GM19043 (cell line): ENCODE results near the gene NOS3.
"Not testable (repeated sequence)": the region's sequence is repeated elsewhere in the genome, so short reads cannot be mapped to it uniquely, and the experiment has no call there.

Experiments used
- ATAC-seq: cut with Tn5 transposase; IDR thresholded peaks from one replicate; pipeline ENCODE4 v1.9.1; 2021; ENCODE audit warnings: low read depth; ENCODE audit not compliant: unreplicated experiment

The NOS3 gene

DNA sequence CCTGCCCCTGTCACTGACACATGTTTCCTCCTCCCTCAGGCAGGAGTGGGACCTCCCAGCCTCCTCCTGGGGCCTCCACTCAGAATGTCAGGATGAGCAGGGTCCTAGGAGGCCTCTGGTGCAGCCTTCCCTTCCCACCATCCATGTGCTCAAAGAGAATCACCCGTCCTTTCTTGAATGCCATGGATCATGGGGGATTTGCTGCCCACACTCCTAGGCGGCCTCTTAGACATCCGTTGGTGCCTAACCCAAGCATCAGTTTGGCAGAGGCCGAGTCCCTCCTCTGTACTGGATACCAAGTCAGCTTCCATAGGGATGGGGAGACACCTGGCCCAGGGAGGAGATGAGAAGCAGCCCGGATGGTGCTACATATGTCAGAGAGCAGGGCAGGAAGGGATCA is 7.0 kb downstream of the NOS3 start:
- no peak for ATAC-seq

DNA sequence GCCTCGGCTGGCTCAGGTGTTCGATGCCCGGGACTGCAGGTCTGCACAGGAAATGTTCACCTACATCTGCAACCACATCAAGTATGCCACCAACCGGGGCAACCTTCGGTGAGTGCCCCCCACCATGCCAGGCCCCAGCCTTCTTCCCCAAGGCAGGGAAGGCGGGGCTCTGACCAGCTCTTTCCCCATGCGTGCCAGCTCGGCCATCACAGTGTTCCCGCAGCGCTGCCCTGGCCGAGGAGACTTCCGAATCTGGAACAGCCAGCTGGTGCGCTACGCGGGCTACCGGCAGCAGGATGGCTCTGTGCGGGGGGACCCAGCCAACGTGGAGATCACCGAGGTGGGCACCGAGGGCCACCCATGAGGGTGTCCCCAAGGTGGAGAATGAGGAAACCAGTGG is 7.5 kb downstream of the NOS3 start:
- ATAC-seq: no peak

DNA sequence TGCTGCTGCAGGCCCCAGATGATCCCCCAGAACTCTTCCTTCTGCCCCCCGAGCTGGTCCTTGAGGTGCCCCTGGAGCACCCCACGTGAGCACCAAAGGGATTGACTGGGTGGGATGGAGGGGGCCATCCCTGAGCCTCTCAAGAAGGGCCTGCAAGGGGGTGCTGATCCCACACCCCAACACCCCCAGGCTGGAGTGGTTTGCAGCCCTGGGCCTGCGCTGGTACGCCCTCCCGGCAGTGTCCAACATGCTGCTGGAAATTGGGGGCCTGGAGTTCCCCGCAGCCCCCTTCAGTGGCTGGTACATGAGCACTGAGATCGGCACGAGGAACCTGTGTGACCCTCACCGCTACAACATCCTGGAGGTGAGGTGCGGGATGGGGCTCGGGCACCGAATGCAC is 8.2 kb downstream of the NOS3 start:
- no peak for ATAC-seq

DNA sequence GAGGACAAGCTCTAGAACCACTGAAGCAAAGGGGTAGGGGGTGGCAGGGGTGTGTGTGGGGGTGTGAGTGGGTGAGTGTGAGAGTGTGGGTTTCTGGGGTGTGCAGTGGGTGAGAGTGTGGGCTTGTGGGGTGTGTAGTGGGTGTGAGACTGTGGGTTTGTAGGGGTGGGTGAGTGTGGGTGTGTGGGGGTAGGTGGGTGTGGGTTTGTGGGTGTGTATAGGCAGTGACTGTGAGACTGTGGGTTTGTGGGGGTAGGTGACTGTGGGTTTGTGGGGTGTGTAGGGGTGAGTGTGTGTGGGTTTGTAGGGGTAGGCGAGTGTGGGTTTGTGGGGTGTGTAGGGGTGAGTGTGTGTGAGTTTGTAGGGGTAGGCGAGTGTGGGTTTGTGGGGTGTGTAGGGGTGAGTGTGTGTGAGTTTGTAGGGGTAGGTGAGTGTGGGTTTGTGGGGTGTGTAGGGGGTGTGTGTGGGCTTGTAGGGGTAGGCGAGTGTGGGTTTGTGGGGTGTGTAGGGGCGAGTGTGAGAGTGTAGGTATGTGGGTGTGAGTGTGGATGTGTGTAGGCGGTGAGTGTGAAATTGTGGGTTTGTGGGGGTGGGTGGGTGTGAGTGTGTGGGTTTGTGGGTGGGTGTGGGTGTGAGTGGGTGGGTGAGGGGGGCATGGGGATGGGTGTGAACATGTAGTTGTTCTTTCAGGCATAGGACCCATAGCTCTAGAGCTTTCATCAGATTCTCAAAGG is 8.8 kb downstream of the NOS3 start:
- no peak for ATAC-seq

DNA sequence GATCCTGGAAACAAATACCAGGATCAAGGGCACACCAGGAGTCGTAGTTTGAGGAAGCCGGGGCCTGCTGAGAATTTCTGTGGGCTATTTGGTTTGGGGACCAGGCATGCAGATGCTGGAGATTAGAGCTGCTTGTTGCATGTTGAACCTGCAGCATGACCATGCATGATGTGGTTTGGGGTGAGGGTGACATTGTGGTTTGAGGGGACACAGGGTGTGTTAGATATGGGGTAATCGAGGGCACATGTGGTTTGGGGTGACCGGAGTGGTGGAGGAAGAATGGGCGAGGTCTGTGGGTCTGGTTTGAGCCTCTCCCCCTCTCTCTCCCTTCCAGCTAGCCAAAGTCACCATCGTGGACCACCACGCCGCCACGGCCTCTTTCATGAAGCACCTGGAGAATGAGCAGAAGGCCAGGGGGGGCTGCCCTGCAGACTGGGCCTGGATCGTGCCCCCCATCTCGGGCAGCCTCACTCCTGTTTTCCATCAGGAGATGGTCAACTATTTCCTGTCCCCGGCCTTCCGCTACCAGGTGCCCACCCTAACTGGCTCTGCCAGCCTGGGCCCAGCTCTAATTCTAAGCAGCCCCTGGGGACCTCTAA is 10.2 kb downstream of the NOS3 start:
- ATAC-seq: no peak

DNA sequence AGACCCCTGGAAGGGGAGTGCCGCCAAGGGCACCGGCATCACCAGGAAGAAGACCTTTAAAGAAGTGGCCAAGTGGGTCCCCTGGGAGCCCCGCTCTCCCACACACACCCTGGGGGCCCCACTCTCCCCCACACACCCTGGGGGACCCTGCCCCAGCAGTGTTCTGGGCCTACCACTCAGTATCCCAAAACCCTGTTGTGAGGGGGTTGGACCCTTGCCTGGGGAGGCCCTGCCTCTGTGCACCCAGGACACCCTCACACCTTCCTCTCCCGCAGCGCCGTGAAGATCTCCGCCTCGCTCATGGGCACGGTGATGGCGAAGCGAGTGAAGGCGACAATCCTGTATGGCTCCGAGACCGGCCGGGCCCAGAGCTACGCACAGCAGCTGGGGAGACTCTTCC is 10.7 kb downstream of the NOS3 start:
- ATAC-seq: no peak

DNA sequence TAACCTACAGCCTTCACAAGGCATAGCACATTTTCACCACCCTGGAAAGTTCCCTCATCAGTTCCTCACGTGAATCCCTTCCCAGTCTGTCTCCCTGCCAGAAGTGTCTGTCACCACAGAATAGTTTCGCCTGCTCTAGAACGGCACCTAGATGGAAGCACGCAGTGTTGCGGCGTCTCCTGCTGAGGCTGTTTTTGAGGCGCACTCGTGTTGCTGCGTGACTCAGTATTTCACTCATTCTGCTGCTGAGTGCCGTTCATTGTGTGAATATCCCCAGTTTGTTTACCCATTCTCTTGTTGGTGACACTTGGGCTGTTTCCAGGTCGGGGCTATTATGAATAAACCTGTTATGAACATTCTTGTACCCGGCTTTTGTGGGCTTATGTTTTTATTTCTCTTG is 12.8 kb downstream of the NOS3 start:
- ATAC-seq: no peak

DNA sequence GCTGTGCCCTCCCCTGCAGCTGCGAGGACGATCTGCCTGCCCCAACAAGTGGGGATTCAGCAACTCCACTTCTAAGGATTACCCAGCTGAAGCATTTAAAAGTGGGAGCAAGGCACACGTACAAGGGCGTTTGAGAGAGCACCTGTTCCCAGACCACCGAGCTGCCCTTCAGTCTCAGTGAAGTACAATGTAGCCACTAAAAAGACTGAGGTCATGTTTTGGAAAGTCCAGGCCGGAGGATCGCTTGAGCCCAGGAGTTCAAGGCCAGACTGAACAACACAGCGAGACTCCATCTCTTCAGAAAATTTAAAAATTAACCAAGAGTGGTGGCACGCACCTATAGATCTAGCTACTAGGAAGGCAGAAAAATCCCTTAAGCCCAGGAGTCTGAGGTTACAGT is 14.7 kb downstream of the NOS3 start:
- no peak for ATAC-seq

DNA sequence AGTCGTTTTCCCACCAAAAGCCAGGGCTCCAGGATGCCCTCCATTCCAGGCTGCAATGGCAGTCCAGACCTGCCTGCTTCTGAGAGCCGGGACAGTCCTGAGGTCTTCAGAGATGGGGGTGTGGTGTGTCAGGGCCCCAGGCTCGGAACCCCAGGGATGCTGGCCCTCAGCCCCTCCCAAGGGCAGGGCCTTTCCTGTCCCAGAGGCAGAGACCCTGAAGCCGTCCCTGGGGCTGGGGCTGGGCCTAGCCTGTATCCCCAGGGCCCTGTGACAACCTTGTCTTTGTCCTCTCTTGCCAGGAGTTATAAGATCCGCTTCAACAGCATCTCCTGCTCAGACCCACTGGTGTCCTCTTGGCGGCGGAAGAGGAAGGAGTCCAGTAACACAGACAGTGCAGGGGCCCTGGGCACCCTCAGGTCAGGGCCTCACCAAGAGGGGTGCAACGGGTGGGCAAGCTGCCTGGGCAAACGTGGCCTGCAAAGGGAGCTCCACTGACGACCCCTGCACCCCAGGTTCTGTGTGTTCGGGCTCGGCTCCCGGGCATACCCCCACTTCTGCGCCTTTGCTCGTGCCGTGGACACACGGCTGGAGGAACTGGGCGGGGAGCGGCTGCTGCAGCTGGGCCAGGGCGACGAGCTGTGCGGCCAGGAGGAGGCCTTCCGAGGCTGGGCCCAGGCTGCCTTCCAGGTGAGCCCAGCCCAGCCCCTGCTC is 15.9 kb downstream of the NOS3 start:
- no peak for ATAC-seq

DNA sequence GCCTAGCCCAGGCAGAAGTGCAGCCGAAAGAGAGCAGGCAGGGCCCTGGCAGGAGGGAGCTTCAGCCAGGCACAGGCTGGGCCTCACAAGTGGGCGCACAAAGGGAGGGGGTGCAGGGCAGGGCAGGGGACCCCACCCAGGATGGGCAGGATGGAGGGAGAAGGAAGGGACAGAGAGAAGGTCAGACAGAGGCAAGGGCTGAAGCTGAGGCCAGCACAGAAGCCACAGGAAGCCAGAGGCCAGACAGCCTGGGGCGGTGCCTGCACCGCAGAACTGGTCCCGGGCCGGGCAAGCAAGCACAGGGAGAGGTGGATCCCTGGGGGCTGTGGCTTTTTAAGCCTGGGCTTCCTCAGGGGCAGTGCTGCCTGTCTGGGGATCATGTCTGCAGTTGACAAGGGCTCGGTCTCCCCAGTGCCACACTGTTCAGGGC is 16.7 kb downstream of the NOS3 start:
- ATAC-seq: no peak

DNA sequence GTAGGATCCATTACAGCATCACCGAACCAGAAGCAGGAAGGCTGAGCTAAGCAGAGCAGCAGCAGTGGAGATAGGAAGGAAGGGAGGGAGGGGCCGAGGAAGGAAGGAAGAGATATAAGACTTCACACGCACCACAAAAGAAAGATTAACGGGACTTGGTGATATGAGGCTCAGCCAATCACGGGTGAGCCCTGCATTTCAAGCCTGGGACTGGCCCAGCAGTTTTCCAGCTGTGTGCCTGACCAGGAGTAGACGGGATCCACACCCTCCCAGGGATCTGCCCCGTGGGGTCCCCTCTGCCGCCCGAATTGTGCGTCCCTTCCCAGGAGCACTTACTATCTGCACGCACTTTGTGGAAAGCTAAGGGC is 17.3 kb downstream of the NOS3 start:
- no peak for ATAC-seq

DNA sequence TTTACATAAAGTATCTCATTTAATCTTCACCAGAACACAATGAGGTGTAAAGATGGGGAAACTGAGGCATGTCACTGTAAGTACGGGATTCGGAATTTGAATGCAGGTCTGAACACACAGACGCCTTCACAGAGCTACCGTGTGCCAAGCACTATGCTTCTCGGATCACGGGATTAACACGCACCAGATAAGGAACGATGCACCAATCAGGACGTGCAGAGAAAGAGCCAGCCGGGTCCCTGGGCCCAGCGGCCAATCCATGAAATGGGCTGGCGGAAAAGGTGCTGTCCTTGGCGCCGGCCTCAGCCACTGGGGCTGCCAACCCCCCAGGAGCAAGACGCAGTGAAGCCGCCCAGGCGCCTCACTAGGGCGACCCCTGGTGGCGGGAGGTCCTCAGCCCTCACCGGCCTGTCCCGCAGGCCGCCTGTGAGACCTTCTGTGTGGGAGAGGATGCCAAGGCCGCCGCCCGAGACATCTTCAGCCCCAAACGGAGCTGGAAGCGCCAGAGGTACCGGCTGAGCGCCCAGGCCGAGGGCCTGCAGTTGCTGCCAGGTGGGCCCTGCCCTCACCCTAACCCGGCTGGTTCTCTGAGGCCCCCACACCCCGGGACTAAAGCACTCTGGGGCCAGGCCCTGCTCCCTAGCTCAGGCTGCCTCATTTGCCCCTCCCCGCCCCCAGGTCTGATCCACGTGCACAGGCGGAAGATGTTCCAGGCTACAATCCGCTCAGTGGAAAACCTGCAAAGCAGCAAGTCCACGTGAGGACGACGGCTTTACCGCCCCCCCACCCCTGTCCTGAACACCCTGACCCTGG is 17.9 kb downstream of the NOS3 start:
- ATAC-seq: peak; percentile 90

DNA sequence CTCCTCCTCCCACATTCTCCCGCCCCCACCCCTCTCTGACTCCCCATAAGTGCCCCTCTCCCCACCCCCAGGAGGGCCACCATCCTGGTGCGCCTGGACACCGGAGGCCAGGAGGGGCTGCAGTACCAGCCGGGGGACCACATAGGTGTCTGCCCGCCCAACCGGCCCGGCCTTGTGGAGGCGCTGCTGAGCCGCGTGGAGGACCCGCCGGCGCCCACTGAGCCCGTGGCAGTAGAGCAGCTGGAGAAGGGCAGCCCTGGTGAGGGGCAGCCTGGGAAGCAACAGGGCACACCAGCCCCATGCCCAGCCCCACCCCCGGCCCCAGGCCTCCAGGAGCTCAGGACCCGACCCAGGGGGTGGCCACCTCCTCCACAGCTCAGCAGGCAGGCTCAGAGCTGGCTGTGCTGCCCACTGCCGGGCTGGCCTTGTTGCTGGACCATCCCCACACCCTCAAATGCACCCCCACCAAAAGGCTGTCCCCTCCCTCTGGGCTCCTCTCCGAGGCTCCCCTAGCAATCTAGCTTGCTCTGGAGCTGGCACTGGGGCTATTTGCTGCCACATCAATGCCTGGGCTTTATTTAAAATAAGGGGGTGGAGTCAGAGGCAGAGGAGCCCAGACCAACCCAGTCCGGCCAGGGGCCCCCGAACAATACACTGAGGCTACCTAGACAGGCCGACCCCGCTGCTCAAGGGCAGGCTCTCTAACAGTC is 18.7 kb downstream of the NOS3 start:
- no peak for ATAC-seq

DNA sequence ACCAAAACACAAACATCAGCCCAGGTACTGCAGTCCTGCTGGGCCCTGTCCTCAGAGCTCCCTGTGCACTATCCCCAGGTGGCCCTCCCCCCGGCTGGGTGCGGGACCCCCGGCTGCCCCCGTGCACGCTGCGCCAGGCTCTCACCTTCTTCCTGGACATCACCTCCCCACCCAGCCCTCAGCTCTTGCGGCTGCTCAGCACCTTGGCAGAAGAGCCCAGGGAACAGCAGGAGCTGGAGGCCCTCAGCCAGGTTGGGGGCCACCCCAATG is 19.2 kb downstream of the NOS3 start:
- no peak for ATAC-seq

DNA sequence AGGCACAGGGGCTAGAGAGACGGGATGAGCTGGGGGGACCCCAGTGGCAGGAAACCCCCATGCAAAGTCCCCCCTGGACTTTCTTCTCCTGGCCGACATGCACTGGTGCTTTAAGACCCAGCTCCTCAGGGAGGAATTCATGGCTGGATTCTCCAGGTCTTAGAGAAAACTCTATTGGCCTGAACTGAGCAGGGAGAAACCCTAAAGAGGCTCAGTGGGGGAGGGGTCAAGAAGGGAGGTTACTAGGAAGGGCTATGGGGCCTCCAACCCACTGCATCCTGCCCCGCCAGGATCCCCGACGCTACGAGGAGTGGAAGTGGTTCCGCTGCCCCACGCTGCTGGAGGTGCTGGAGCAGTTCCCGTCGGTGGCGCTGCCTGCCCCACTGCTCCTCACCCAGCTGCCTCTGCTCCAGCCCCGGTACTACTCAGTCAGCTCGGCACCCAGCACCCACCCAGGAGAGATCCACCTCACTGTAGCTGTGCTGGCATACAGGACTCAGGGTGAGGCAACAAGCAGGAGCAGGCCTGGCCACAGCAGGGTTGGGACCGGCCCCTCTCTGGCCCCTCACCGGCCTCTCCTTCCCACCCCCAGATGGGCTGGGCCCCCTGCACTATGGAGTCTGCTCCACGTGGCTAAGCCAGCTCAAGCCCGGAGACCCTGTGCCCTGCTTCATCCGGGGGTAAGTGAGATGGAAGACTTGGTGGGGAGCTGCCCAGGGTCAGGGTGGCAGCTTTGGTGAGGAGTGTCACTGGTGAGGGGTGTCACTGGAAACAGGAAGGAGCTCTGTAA is 19.7 kb downstream of the NOS3 start:
- no peak for ATAC-seq

DNA sequence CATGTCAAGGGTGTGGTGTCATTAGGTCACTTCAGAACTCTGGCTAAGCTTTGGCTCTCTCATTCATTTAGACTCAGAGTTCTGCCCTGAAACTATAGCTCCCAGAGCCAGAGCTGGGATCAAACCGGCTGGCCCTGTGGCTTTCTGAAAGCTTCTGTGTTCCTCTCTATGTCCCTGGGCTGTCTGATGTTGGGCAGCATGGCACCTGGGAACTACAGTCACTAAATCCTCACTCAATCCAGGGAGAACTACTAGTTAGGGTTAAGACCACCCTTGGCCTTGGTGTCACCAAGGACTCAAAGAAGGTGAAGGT is 20.2 kb downstream of the NOS3 start:
- no peak for ATAC-seq

DNA sequence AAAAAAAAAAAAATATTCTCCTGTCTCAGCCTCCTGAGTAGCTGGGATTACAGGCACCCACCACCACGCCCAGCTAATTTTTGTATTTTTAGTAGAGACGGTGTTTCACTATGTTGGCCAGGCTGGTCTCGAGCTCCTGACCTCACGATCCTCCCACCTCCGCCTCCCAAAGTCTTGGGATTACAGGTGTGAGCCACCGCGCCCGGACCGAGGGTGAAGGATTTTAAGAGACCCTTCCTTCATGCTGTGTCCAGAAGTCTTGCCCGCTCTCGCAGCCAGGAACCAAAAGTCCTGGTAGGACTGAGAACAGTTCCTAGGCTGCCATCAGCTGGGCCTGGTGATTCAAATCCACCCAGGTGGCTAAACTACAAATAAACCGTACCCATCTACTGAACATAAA is 20.8 kb downstream of the NOS3 start:
- ATAC-seq: not testable (repeated sequence)

DNA sequence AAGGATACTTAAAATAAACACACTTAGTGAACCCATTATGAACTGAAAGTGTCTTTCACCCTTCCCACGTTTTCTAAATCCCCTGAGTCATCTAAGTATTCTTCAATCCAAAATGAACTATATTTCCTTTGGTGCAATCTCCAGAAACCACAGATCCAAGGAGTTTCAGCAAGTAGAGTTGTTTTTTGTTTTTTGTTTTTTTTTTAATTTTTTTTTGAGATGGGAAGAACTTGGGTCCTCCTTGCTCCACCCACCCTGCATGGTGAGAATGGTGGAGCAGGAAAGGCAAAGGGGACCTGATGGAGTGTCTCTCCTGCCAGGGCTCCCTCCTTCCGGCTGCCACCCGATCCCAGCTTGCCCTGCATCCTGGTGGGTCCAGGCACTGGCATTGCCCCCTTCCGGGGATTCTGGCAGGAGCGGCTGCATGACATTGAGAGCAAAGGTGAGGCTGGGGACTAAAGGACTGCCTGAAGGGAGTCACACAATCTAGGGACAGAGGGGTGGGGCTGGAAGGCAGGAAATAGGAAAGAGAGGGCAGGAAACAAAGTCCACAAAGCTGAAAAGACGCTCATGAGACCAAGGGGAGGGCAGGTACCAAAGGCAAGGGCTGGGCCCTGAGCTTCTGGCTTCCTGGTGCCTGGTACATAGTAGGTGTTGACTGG is 21.3 kb downstream of the NOS3 start:
- no peak for ATAC-seq

DNA sequence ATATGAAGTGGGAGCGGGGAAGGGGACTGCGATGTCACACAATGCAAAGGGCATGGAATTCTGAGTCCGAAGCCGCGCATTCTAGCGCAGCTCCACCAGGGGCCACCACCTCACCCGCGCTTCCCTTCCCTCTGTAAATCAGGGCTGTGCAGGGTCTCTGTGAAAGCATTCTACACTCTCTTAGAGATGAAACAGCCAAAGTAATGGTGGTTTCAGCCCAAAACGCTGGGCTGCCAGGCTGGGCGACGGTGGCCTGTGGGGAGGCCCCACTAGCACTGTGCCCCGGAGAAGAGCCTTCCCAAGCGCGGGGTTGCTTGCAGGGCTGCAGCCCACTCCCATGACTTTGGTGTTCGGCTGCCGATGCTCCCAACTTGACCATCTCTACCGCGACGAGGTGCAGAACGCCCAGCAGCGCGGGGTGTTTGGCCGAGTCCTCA is 22.1 kb downstream of the NOS3 start:
- ATAC-seq: no peak

DNA sequence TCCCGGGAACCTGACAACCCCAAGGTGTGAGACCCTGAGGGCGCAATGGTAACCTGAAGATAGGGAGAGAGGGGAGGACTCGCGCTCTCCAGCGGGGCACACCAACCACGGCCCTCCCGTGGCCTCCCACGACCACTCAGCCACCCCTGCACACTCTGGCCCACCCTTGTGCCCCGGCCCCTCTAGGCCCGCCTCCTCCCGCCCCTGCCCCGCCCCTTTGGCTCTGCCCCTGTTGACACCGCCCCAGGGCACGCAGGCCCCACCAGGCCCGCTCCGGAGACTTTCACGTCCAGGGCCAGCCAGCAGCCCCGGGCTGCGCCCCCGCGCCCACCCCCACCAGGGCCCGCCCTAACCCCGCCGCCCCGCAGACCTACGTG is 22.5 kb downstream of the NOS3 start:
- ATAC-seq: no peak
